K562 (cell line): ENCODE measurements around the gene SLC10A3. TPM values are rescaled to one million over a fixed set of nuclear protein-coding genes. Genes with fewer than 3 reads are reported as not detected.

ENCODE experiments used
- CBX8 ChIP-seq: fragments of 200-600 bp; sonication (generic); IDR thresholded peaks from 2 replicates; pipeline ENCODE4 v1.6.1; 2012; ENCODE audit warnings: borderline replicate concordance, mixed run types, low read depth, mild to moderate bottlenecking, moderate library complexity, mixed read lengths, low read length, control low read depth, inconsistent platforms; ENCODE audit not compliant: poor library complexity, severe bottlenecking; ENCODE audit errors: extremely low read depth
- CTCF ChIP-seq, 3 experiments: IDR thresholded peaks in 2 of 3; conservative IDR thresholded peaks in 1 of 3; 2 replicates each; pipeline ENCODE4 v1.5.1; 2011 to 2012; ENCODE audit warnings: low read length in 3 of 3, mild to moderate bottlenecking in 3 of 3, control low read depth in 2 of 3, improper control_type of control experiment in 1 of 3, inconsistent platforms in 1 of 3, low read depth in 1 of 3, mixed read lengths in 1 of 3, moderate library complexity in 1 of 3; ENCODE audit not compliant: insufficient read depth in 2 of 3
- CXXC5 ChIP-seq: fragments of 250-450 bp; sonication (Bioruptor Pico); IDR thresholded peaks from 2 replicates; pipeline ENCODE4 v1.8.0; 2022; ENCODE audit warnings: inconsistent platforms, mild to moderate bottlenecking, moderate library complexity
- ERF ChIP-seq: fragments of 450-650 bp; formaldehyde crosslinking; IDR thresholded peaks from 2 replicates; pipeline ENCODE4 v1.4.0; 2020; ENCODE audit warnings: mild to moderate bottlenecking, mixed read lengths
- GMEB1 ChIP-seq: fragments of 250-450 bp; sonication (Bioruptor Pico); IDR thresholded peaks from 2 replicates; pipeline ENCODE4 v1.4.0; 2020; ENCODE audit warnings: mild to moderate bottlenecking
- HMG20B ChIP-seq: fragments of 250-450 bp; sonication (Bioruptor Pico); IDR thresholded peaks from 2 replicates; pipeline ENCODE4 v1.5.0; 2021; ENCODE audit warnings: mild to moderate bottlenecking
- HOXB6 ChIP-seq: fragments of 250-450 bp; sonication (Bioruptor Pico); IDR thresholded peaks from 2 replicates; pipeline ENCODE4 v1.5.1; 2022; ENCODE audit warnings: mild to moderate bottlenecking, borderline replicate concordance
- NR2F6 ChIP-seq: fragments of 450-650 bp; formaldehyde crosslinking; IDR thresholded peaks from 2 replicates; pipeline ENCODE4 v1.4.0; 2020; ENCODE audit warnings: mild to moderate bottlenecking
- SMAD2 ChIP-seq: fragments of 150-350 bp; IDR thresholded peaks from 2 replicates; pipeline ENCODE4 v1.6.1; 2014; ENCODE audit warnings: low read depth, mild to moderate bottlenecking, low read length
- SMARCE1 ChIP-seq: fragments of 450-650 bp; IDR thresholded peaks from 2 replicates; pipeline ENCODE4 v1.7.1; 2016; ENCODE audit warnings: mild to moderate bottlenecking
- ZNF165 ChIP-seq: fragments of 250-450 bp; sonication (Bioruptor Pico); IDR thresholded peaks from 2 replicates; pipeline ENCODE4 v1.4.0; 2020; ENCODE audit warnings: borderline replicate concordance
- polyA plus RNA-seq, 8 experiments: library from polyadenylated mRNA; depleted of rRNA in 4 of 8; stranded (reverse) in 5 of 8; unstranded in 3 of 8; fragments of >200 nt; fragmentation: Nextera tagmentation in 2 of 8; fragmentation: Illumina TruSeq in 1 of 8; extraction: Ambion mirVana in 2 of 8; extraction: Trizol in 1 of 8; gene quantifications; 2 replicates each; pipeline versions ENCODE4 v1.2.1 to v1.2.3, GENCODE V29; 2011 to 2014; ENCODE audit warnings: inconsistent platforms in 1 of 8, missing spikeins in 1 of 8
- total RNA-seq, 7 experiments: library from RNA; depleted of rRNA in 6 of 7; stranded (reverse); fragments of >200 nt in 6 of 7; fragmentation: Illumina TruSeq in 2 of 7; extraction: Trizol in 2 of 7; gene quantifications; 2 replicates each; pipeline versions ENCODE4 v1.2.1 to v1.2.3, GENCODE V29; 2011 to 2021; ENCODE audit warnings: low replicate concordance in 1 of 7
- TF ChIP-seq, protein P1 (sequence below): fragments of 200-600 bp; sonication (generic); IDR thresholded peaks from one replicate; pipeline ENCODE4 v1.6.1; 2012; ENCODE audit warnings: mild to moderate bottlenecking, low read depth, low read length, inconsistent platforms

Gene SLC10A3
- total and polyA plus RNA-seq, 9 of the 15 experiments (the other 6 are each of a cell fraction or from before 2014, with no cell fraction given), result 5.2 to 30.6 (median 16.7) TPM

DNA sequence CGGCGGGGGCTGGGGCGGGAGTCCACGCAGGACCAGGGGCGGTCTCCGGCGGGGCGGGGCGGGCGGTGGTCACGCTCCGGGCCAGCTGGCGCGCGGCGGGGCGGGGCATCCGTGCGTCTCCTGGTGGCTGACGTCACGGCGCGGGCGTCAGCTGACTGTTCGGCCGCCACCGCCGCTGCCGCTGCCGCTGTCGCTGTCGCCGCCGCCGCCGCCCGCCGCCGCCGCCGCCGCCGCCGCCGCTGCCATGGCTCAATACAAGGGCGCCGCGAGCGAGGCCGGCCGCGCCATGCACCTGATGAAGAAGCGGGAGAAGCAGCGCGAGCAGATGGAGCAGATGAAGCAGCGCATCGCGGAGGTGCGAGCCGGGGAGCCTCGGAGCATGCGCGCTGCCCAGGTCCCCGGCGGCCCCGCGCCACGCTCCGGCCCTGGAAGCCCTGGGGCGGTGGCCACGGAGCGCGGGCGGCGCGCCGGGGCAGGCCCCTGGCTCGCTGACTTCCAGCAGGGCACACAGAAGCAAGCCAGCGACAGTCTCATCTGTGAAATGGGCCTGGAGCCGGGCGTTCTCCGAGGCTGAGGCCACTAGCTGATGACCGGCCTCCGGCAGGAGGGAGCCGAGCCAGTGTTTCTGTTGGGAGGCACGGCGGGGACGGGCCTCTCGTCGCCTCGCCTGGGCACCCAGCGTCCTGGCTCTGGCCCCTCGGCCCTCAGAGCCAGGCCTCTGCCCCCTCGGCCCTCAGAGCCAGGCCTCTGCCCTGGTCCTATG, 46.3 kb downstream of the SLC10A3 start, which contains the start of gene FAM50A (continued):
- TF ChIP-seq GMEB1 (CRISPR knock-in tag) (peak; percentile 71; the same call in 1 of the 2 replicates), HMG20B (CRISPR knock-in tag) (no peak), ZNF165 (CRISPR knock-in tag) (no peak), CTCF (IDR thresholded peaks at IDR 0.05 in 2 of 3, conservative IDR thresholded peaks at IDR 0.05 in 1 of 3; ENCODE audit: insufficient read depth in 2 of 3, low read depth in 1 of 3, low read length in 3 of 3) (no peak), SMAD2 (no peak), CBX8 (no peak), HOXB6 (CRISPR knock-in tag) (no peak), SMARCE1 (no peak), ERF (CRISPR knock-in tag) (0 out of 2 replicates have a peak, but pooled peaks have one; percentile 11), NR2F6 (CRISPR knock-in tag) (no peak), CXXC5 (CRISPR knock-in tag) (peak; percentile 87)
- TF ChIP-seq, protein P1, sequence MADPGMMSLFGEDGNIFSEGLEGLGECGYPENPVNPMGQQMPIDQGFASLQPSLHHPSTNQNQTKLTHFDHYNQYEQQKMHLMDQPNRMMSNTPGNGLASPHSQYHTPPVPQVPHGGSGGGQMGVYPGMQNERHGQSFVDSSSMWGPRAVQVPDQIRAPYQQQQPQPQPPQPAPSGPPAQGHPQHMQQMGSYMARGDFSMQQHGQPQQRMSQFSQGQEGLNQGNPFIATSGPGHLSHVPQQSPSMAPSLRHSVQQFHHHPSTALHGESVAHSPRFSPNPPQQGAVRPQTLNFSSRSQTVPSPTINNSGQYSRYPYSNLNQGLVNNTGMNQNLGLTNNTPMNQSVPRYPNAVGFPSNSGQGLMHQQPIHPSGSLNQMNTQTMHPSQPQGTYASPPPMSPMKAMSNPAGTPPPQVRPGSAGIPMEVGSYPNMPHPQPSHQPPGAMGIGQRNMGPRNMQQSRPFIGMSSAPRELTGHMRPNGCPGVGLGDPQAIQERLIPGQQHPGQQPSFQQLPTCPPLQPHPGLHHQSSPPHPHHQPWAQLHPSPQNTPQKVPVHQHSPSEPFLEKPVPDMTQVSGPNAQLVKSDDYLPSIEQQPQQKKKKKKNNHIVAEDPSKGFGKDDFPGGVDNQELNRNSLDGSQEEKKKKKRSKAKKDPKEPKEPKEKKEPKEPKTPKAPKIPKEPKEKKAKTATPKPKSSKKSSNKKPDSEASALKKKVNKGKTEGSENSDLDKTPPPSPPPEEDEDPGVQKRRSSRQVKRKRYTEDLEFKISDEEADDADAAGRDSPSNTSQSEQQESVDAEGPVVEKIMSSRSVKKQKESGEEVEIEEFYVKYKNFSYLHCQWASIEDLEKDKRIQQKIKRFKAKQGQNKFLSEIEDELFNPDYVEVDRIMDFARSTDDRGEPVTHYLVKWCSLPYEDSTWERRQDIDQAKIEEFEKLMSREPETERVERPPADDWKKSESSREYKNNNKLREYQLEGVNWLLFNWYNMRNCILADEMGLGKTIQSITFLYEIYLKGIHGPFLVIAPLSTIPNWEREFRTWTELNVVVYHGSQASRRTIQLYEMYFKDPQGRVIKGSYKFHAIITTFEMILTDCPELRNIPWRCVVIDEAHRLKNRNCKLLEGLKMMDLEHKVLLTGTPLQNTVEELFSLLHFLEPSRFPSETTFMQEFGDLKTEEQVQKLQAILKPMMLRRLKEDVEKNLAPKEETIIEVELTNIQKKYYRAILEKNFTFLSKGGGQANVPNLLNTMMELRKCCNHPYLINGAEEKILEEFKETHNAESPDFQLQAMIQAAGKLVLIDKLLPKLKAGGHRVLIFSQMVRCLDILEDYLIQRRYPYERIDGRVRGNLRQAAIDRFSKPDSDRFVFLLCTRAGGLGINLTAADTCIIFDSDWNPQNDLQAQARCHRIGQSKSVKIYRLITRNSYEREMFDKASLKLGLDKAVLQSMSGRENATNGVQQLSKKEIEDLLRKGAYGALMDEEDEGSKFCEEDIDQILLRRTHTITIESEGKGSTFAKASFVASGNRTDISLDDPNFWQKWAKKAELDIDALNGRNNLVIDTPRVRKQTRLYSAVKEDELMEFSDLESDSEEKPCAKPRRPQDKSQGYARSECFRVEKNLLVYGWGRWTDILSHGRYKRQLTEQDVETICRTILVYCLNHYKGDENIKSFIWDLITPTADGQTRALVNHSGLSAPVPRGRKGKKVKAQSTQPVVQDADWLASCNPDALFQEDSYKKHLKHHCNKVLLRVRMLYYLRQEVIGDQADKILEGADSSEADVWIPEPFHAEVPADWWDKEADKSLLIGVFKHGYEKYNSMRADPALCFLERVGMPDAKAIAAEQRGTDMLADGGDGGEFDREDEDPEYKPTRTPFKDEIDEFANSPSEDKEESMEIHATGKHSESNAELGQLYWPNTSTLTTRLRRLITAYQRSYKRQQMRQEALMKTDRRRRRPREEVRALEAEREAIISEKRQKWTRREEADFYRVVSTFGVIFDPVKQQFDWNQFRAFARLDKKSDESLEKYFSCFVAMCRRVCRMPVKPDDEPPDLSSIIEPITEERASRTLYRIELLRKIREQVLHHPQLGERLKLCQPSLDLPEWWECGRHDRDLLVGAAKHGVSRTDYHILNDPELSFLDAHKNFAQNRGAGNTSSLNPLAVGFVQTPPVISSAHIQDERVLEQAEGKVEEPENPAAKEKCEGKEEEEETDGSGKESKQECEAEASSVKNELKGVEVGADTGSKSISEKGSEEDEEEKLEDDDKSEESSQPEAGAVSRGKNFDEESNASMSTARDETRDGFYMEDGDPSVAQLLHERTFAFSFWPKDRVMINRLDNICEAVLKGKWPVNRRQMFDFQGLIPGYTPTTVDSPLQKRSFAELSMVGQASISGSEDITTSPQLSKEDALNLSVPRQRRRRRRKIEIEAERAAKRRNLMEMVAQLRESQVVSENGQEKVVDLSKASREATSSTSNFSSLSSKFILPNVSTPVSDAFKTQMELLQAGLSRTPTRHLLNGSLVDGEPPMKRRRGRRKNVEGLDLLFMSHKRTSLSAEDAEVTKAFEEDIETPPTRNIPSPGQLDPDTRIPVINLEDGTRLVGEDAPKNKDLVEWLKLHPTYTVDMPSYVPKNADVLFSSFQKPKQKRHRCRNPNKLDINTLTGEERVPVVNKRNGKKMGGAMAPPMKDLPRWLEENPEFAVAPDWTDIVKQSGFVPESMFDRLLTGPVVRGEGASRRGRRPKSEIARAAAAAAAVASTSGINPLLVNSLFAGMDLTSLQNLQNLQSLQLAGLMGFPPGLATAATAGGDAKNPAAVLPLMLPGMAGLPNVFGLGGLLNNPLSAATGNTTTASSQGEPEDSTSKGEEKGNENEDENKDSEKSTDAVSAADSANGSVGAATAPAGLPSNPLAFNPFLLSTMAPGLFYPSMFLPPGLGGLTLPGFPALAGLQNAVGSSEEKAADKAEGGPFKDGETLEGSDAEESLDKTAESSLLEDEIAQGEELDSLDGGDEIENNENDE, result no peak
